Measurements from ENCODE around the gene LRRC52.

GRCh38 chr1:165612062-165612461 is 68.3 kb downstream of the LRRC52 start:
- TF ChIP-seq YY1 (IDR thresholded peaks at IDR 0.05; ENCODE audit: low read depth) (no peak), EGR1 (IDR thresholded peaks at IDR 0.05) (no peak), REST (IDR thresholded peaks at IDR 0.05; ENCODE audit: low read depth) (no peak)
- TF ChIP-seq, protein P1, sequence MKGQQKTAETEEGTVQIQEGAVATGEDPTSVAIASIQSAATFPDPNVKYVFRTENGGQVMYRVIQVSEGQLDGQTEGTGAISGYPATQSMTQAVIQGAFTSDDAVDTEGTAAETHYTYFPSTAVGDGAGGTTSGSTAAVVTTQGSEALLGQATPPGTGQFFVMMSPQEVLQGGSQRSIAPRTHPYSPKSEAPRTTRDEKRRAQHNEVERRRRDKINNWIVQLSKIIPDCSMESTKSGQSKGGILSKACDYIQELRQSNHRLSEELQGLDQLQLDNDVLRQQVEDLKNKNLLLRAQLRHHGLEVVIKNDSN (IDR thresholded peaks at IDR 0.05), result no peak
- TF ChIP-seq, protein P2, sequence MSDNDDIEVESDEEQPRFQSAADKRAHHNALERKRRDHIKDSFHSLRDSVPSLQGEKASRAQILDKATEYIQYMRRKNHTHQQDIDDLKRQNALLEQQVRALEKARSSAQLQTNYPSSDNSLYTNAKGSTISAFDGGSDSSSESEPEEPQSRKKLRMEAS (IDR thresholded peaks at IDR 0.05), result no peak
